Testis (tissue), 3 donors: Measurements from ENCODE around the gene ASIC1. TPM values are rescaled to one million over a fixed set of nuclear protein-coding genes. Genes with fewer than 3 reads are reported as not detected.

Experiments
- DNase-seq: peaks from one replicate; pipeline ENCODE4 v3.0.0-alpha.2; 2019
- H3K27ac ChIP-seq, 2 donors: fragments of 200-600 bp; sonication (generic); one replicate each; pipeline ENCODE4 v1.5.1; 2019
- H3K27me3 ChIP-seq: fragments of 200-600 bp; sonication (generic); one replicate; pipeline ENCODE4 v1.5.1; 2019
- H3K36me3 ChIP-seq: fragments of 200-600 bp; sonication (generic); one replicate; pipeline ENCODE4 v1.5.1; 2017; ENCODE audit warnings: low read depth; ENCODE audit errors: missing control alignments
- H3K4me1 ChIP-seq: fragments of 200-600 bp; sonication (generic); one replicate; pipeline ENCODE4 v1.5.1; 2019
- H3K4me3 ChIP-seq, 2 donors: fragments of 200-600 bp; sonication (generic); one replicate each; pipeline ENCODE4 v1.5.1; 2017 to 2019
- H3K9me3 ChIP-seq: fragments of 200-600 bp; sonication (generic); one replicate; pipeline ENCODE4 v1.5.1; 2017
- CTCF ChIP-seq, 3 experiments: fragments of 450-650 bp in 2 of 3; fragments of 200-600 bp in 1 of 3; sonication (generic) in 1 of 3; IDR thresholded peaks; one replicate each; pipeline ENCODE4 v1.5.1; 2016 to 2019; ENCODE audit warnings: antibody characterized with exemption in 3 of 3, mild to moderate bottlenecking in 2 of 3, moderate library complexity in 1 of 3
- POLR2A ChIP-seq: fragments of 450-650 bp; IDR thresholded peaks from one replicate; pipeline ENCODE4 v1.6.1; 2017; ENCODE audit warnings: antibody characterized with exemption, mild to moderate bottlenecking, moderate library complexity
- WGBS, 2 donors: methylation state at CpG; one replicate each; pipeline ENCODE4 v1.1.5; 2018; 5-methylcytosine and 5-hydroxymethylcytosine counted together
- intact Hi-C: fragments of 100-400 bp; cut with DNase I; formaldehyde crosslinking; loops from one replicate; pipeline ENCODE4 v1.15.1; 2023; ENCODE audit warnings: low total_unique reads
- polyA plus RNA-seq: library from polyadenylated mRNA; stranded (reverse); fragments of 350-450 nt; fragmentation: Illumina TruSeq; extraction: RNeasy Lipid Tissue Mini Kit (QIAGEN cat#74804); gene quantifications from one replicate; pipeline ENCODE4 v1.2.3, GENCODE V29; 2014; ENCODE audit warnings: low read depth, low replicate concordance; ENCODE audit not compliant: insufficient read depth
- total RNA-seq, 2 donors: library from RNA; depleted of rRNA; stranded (reverse); fragments of >200 nt; gene quantifications; one replicate each; pipeline ENCODE4 v1.2.3, GENCODE V29; 2016

Gene ASIC1
- total and polyA plus RNA-seq, 3 donors from 2014 or later = 1.9 to 3.5 (median 2.7) TPM

DNA sequence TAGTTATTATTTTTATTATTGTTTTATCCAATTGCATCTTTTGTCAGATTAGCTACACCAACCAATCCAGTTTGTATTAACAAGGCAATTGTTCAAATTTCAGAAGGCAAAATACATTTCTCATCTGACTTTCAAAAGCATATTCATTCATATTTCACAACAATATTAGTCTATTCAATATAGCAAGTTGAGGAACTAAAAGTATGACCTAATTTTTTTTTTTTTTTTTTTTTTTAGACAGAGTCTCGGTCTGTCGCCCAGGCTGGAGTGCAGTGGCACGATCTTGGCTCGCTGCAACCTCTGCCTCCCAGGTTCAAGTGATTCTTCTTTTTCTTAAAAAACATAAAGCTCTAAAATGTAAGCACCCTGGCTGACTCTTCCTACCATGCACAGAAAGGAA is 71.9 kb downstream of the ASIC1 start:
- DNase-seq = no peak
- H3K27me3 ChIP-seq = no peaks in the 10 kb centered on the region
- no peaks in the 10 kb centered on the region for H3K9me3 ChIP-seq
- no peaks in the 10 kb centered on the region for H3K4me1 ChIP-seq
- intact Hi-C loops = no loop called here
- no peak for TF ChIP-seq CTCF (IDR thresholded peaks at IDR 0.05)
- no peak for TF ChIP-seq POLR2A
- H3K4me3 ChIP-seq = no peak overlapping the region
- WGBS, 2 donors = 74 to 77% methylated on average over 4 of the region's 4 CpGs
- H3K36me3 ChIP-seq = no peaks in the 10 kb centered on the region
- H3K27ac ChIP-seq = no peak overlapping the region

DNA sequence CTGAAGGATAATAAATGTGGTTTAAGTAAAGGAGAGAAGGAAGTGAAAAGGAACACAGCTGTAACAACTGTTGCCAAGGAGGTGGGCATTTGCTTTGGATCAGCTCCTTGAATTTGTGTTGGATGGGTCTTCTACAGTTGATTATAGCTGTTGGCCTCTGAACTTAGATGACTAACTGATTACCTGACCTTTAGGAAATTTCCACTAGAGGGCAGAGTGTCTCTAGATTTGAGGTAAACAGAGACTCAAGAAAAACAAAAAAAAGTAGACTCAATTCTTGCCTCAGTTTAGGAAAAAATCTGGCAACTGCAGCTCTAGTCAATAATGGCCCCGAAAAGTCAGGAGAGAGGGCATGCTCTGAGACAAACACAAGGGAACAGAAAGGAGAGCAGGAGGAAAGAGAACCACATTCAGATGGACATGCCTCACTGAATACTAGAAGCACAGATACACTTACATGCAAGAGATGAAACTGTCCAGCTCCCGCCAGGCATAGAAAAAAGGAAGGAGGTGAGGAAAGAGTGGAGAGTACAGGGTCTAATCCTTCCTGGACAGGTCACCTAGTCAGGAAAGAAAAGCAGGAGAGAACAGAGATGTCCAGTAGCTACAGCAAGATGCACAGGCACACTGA is 75.2 kb downstream of the ASIC1 start:
- H3K36me3 ChIP-seq = no peaks in the 10 kb centered on the region
- H3K4me1 ChIP-seq = no peaks in the 10 kb centered on the region
- intact Hi-C loops = no loop called here
- TF ChIP-seq POLR2A (no peak), CTCF (IDR thresholded peaks at IDR 0.05) (peak in 2 of 3 experiments; percentile 28 to 63)
- H3K27ac ChIP-seq = no peak overlapping the region
- H3K27me3 ChIP-seq = no peaks in the 10 kb centered on the region
- no peak for DNase-seq
- H3K4me3 ChIP-seq = no peak overlapping the region
- WGBS, 2 donors = 74 to 82% methylated on average over 2 of the region's 2 CpGs
- no peaks in the 10 kb centered on the region for H3K9me3 ChIP-seq

Other genes starting within 250 kb of the ASIC1 start
- gene NCKAP5L, start 229.2 kb upstream of the ASIC1 start, total RNA-seq = 10 to 100 TPM; 63.5 to 79.7 TPM
- gene NCKAP5L, start 229.2 kb upstream of the ASIC1 start, polyA plus RNA-seq = 22.0 TPM
- 1 to 10 TPM; 5.1 to 5.8 TPM for gene BCDIN3D, start 214.5 kb upstream of the ASIC1 start, total RNA-seq
- gene BCDIN3D, start 214.5 kb upstream of the ASIC1 start, polyA plus RNA-seq = 4.9 TPM
- gene FAIM2, start 153.7 kb upstream of the ASIC1 start, total RNA-seq = 10 to 100 TPM; 14.6 to 15.3 TPM
- gene FAIM2, start 153.7 kb upstream of the ASIC1 start, polyA plus RNA-seq = 67.5 TPM
- 1 to 10 TPM in 1 of 2 donors, under 1 TPM in 1; 0.79 to 1.9 TPM for gene AQP2, start 106.9 kb upstream of the ASIC1 start, total RNA-seq
- gene AQP2, start 106.9 kb upstream of the ASIC1 start, polyA plus RNA-seq = 1.1 TPM
- gene AQP5, start 95.7 kb upstream of the ASIC1 start, total RNA-seq = 100 to 1,000 TPM; 128 to 134 TPM
- gene AQP5, start 95.7 kb upstream of the ASIC1 start, polyA plus RNA-seq = 414 TPM
- gene AQP6, start 84.6 kb upstream of the ASIC1 start, total RNA-seq = 1 to 10 TPM; 1.7 to 2.2 TPM
- 3.1 TPM for gene AQP6, start 84.6 kb upstream of the ASIC1 start, polyA plus RNA-seq
- gene RACGAP1, start 32.1 kb upstream of the ASIC1 start, total RNA-seq = 10 to 100 TPM; 48.1 to 60.6 TPM
- gene RACGAP1, start 32.1 kb upstream of the ASIC1 start, polyA plus RNA-seq = 118 TPM
- gene SMARCD1, start 27.7 kb downstream of the ASIC1 start, total RNA-seq = 10 to 100 TPM; 87.6 to 99.0 TPM
- gene SMARCD1, start 27.7 kb downstream of the ASIC1 start, polyA plus RNA-seq = 67.3 TPM
- 1 to 10 TPM; 2.1 to 2.4 TPM for gene GPD1, start 46.4 kb downstream of the ASIC1 start, total RNA-seq
- 3.1 TPM for gene GPD1, start 46.4 kb downstream of the ASIC1 start, polyA plus RNA-seq
- gene COX14, start 54.6 kb downstream of the ASIC1 start, total RNA-seq = 10 to 100 TPM; 38.7 to 54.9 TPM
- gene COX14, start 54.6 kb downstream of the ASIC1 start, polyA plus RNA-seq = 50.2 TPM
- gene CERS5, start 109.8 kb downstream of the ASIC1 start, total RNA-seq = 10 to 100 TPM; 34.3 to 36.5 TPM
- 33.5 TPM for gene CERS5, start 109.8 kb downstream of the ASIC1 start, polyA plus RNA-seq
- gene LIMA1, start 225.9 kb downstream of the ASIC1 start, total RNA-seq = 10 to 100 TPM; 41.0 to 42.8 TPM
- gene LIMA1, start 225.9 kb downstream of the ASIC1 start, polyA plus RNA-seq = 37.8 TPM